GM23338 (cell line): ENCODE data around the gene IRAK2. TPM values are rescaled to one million over a fixed set of nuclear protein-coding genes. Genes with fewer than 3 reads are reported as not detected.

Experiments
- ATAC-seq: fragments of 200-7000 bp; cut with Tn5 transposase; 3 replicates; pipeline ENCODE4 v1.9.1; 2020
- DNase-seq: peaks from one replicate; pipeline ENCODE4 v3.0.0-alpha.2; 2015; ENCODE audit warnings: low spot score
- H2AFZ ChIP-seq: fragments of 200-600 bp; sonication (generic); 2 replicates; pipeline ENCODE4 v1.8.0; 2016; ENCODE audit warnings: antibody characterized with exemption, mild to moderate bottlenecking, moderate library complexity
- H3F3A ChIP-seq: fragments of 200-600 bp; sonication (generic); replicated peaks from 2 replicates; pipeline ENCODE4 v1.8.0; 2017; ENCODE audit warnings: antibody characterized with exemption, mixed run types, low read depth
- H3K27ac ChIP-seq: fragments of 200-600 bp; sonication (generic); 2 replicates; pipeline ENCODE4 v1.6.1; 2016; ENCODE audit warnings: low read depth
- H3K27me3 ChIP-seq: fragments of 200-600 bp; sonication (generic); 2 replicates; pipeline ENCODE4 v1.8.0; 2016; ENCODE audit warnings: mild to moderate bottlenecking, mixed run types, moderate library complexity; ENCODE audit not compliant: insufficient read depth
- H3K36me3 ChIP-seq: fragments of 200-600 bp; sonication (generic); 2 replicates; pipeline ENCODE4 v1.8.0; 2016; ENCODE audit warnings: mild to moderate bottlenecking; ENCODE audit not compliant: insufficient read depth
- H3K4me1 ChIP-seq: fragments of 200-600 bp; sonication (generic); 2 replicates; pipeline ENCODE4 v1.8.0; 2016; ENCODE audit warnings: mild to moderate bottlenecking, moderate library complexity; ENCODE audit not compliant: insufficient read depth
- H3K4me2 ChIP-seq: fragments of 200-600 bp; sonication (generic); 2 replicates; pipeline ENCODE4 v1.7.1; 2017; ENCODE audit warnings: mixed run types
- H3K4me3 ChIP-seq: fragments of 200-600 bp; sonication (generic); 2 replicates; pipeline ENCODE4 v1.6.1; 2016; ENCODE audit warnings: mixed run types
- H3K79me2 ChIP-seq: fragments of 200-600 bp; sonication (generic); replicated peaks from 2 replicates; pipeline ENCODE4 v1.8.0; 2017; ENCODE audit warnings: mild to moderate bottlenecking; ENCODE audit not compliant: insufficient read depth
- H3K9me2 ChIP-seq: fragments of 200-600 bp; sonication (generic); 2 replicates; pipeline ENCODE4 v1.8.0; 2017; ENCODE audit not compliant: insufficient read depth
- H4K20me1 ChIP-seq: fragments of 200-600 bp; sonication (generic); replicated peaks from 2 replicates; pipeline ENCODE4 v1.8.0; 2017; ENCODE audit warnings: mild to moderate bottlenecking; ENCODE audit not compliant: insufficient read depth
- H3K27ac Mint-ChIP-seq: 2 replicates; pipeline ENCODE4 v1.8.0; 2020; ENCODE audit warnings: inconsistent platforms, mild to moderate bottlenecking, moderate library complexity, mixed read lengths
- H3K27me3 Mint-ChIP-seq: 3 replicates; pipeline ENCODE4 v1.8.0; 2022; ENCODE audit warnings: low read depth, mild to moderate bottlenecking, moderate library complexity, mixed read lengths, inconsistent platforms; ENCODE audit not compliant: insufficient read depth, poor library complexity
- H3K36me3 Mint-ChIP-seq: 3 replicates; pipeline ENCODE4 v1.8.0; 2021; ENCODE audit warnings: low read depth, mild to moderate bottlenecking, inconsistent platforms, moderate library complexity, mixed read lengths
- H3K4me1 Mint-ChIP-seq: 3 replicates; pipeline ENCODE4 v1.8.0; 2020; ENCODE audit warnings: mild to moderate bottlenecking, inconsistent platforms, mixed read lengths
- H3K4me3 Mint-ChIP-seq: 3 replicates; pipeline ENCODE4 v1.8.0; 2021; ENCODE audit warnings: moderate library complexity, mild to moderate bottlenecking, inconsistent platforms, mixed read lengths
- H3K9me3 Mint-ChIP-seq: 3 replicates; pipeline ENCODE4 v1.8.0; 2020; ENCODE audit warnings: moderate library complexity, mild to moderate bottlenecking, inconsistent platforms, mixed read lengths
- CTCF ChIP-seq, 2 experiments: fragments of 200-600 bp in 1 of 2; sonication (generic) in 1 of 2; conservative IDR thresholded peaks; 2 replicates each; pipeline versions ENCODE4 v1.5.1 to v1.6.1; 2016 to 2017; ENCODE audit warnings: antibody characterized with exemption in 2 of 2, low read depth in 2 of 2, mild to moderate bottlenecking in 2 of 2, moderate library complexity in 1 of 2
- EZH2 ChIP-seq: fragments of 200-600 bp; sonication (generic); IDR thresholded peaks from one replicate; pipeline ENCODE4 v1.8.0; 2017; ENCODE audit warnings: antibody characterized with exemption, mild to moderate bottlenecking, low read depth; ENCODE audit not compliant: unreplicated experiment
- EZH2phosphoT487 ChIP-seq: fragments of 200-600 bp; sonication (generic); IDR thresholded peaks from one replicate; pipeline ENCODE4 v1.8.1; 2018; ENCODE audit warnings: antibody characterized with exemption; ENCODE audit not compliant: unreplicated experiment
- JUNB ChIP-seq: IDR thresholded peaks from one replicate; pipeline ENCODE4 v1.6.1; 2016; ENCODE audit warnings: antibody characterized with exemption; ENCODE audit not compliant: unreplicated experiment
- NANOG ChIP-seq: IDR thresholded peaks from 2 replicates; pipeline ENCODE4 v1.6.1; 2016; ENCODE audit warnings: antibody characterized with exemption, borderline replicate concordance
- POLR2AphosphoS5 ChIP-seq: IDR thresholded peaks from 2 replicates; pipeline ENCODE4 v1.6.1; 2016; ENCODE audit warnings: antibody characterized with exemption, low read depth
- REST ChIP-seq: IDR thresholded peaks from one replicate; pipeline ENCODE4 v1.6.1; 2018; ENCODE audit warnings: antibody characterized with exemption; ENCODE audit not compliant: unreplicated experiment
- STAT1 ChIP-seq: IDR thresholded peaks from one replicate; pipeline ENCODE4 v1.6.1; 2016; ENCODE audit warnings: antibody characterized with exemption; ENCODE audit not compliant: unreplicated experiment
- ZNF331 ChIP-seq: fragments of 250-450 bp; sonication (Bioruptor Pico); IDR thresholded peaks from 2 replicates; pipeline ENCODE4 v1.5.0; 2020; ENCODE audit warnings: low read depth, mild to moderate bottlenecking, moderate library complexity
- ZNF462 ChIP-seq: fragments of 250-450 bp; sonication (Bioruptor Pico); IDR thresholded peaks from 2 replicates; pipeline ENCODE4 v1.5.0; 2020; ENCODE audit warnings: mild to moderate bottlenecking, moderate library complexity
- polyA plus RNA-seq: library from polyadenylated mRNA; unstranded; fragments of >200 nt; fragmentation: Nextera tagmentation; extraction: Ambion mirVana; gene quantifications from 2 replicates; pipeline ENCODE4 v1.2.1, GENCODE V29; 2016
- total RNA-seq: library from RNA; depleted of rRNA; stranded (reverse); fragments of >200 nt; shearing (Covaris generic); gene quantifications from 2 replicates; pipeline ENCODE4 v1.2.3, GENCODE V29; 2014

Gene IRAK2
- total and polyA plus RNA-seq, 2 experiments from 2014 or later = 0.37 to 1.4 TPM

- H3K4me3 ChIP-seq = no peak overlapping the region
- ATAC-seq = no peak
- Mint-ChIP-seq H3K4me3 (no peak overlapping the region), H3K4me1 (peaks cover 11% of the 10 kb centered on the region), H3K27me3 (peaks cover 1% of the 10 kb centered on the region), H3K27ac (no peak overlapping the region), H3K9me3 (peaks cover 3% of the 10 kb centered on the region; the same call in 1 of the 3 replicates), H3K36me3 (peaks cover 59% of the 10 kb centered on the region)
- no peak overlapping the region for H3K27ac ChIP-seq
- H3K36me3 ChIP-seq = peaks cover 11% of the 10 kb centered on the region
- H3K27me3 ChIP-seq = no peaks in the 10 kb centered on the region
- no peak overlapping the region for H2AFZ ChIP-seq
- no peak overlapping the region for H3K4me2 ChIP-seq
- no peaks in the 10 kb centered on the region for H3K9me2 ChIP-seq
- DNase-seq = no peak
- H3F3A ChIP-seq = no peaks in the 10 kb centered on the region
- H3K4me1 ChIP-seq = no peaks in the 10 kb centered on the region
- H4K20me1 ChIP-seq = no peaks in the 10 kb centered on the region; the same call in 1 of the 2 replicates
- peaks cover 39% of the 10 kb centered on the region for H3K79me2 ChIP-seq
- no peak for TF ChIP-seq JUNB
- TF ChIP-seq ZNF462 (CRISPR knock-in tag) = no peak
- TF ChIP-seq ZNF331 = no peak
- TF ChIP-seq REST = no peak
- no peak for TF ChIP-seq NANOG
- no peak for TF ChIP-seq EZH2
- TF ChIP-seq STAT1 = no peak
- TF ChIP-seq CTCF (conservative IDR thresholded peaks at IDR 0.05; ENCODE audit: low read depth in 2 of 2) = no peak
- no peak for TF ChIP-seq POLR2AphosphoS5
- no peak for TF ChIP-seq EZH2phosphoT487
Measured at GRCh38 chr3:10259798-10260197, 95.1 kb downstream of the IRAK2 start.
